Measurements from ENCODE around the gene ADGRD1.

ADGRD1 gene

DNA sequence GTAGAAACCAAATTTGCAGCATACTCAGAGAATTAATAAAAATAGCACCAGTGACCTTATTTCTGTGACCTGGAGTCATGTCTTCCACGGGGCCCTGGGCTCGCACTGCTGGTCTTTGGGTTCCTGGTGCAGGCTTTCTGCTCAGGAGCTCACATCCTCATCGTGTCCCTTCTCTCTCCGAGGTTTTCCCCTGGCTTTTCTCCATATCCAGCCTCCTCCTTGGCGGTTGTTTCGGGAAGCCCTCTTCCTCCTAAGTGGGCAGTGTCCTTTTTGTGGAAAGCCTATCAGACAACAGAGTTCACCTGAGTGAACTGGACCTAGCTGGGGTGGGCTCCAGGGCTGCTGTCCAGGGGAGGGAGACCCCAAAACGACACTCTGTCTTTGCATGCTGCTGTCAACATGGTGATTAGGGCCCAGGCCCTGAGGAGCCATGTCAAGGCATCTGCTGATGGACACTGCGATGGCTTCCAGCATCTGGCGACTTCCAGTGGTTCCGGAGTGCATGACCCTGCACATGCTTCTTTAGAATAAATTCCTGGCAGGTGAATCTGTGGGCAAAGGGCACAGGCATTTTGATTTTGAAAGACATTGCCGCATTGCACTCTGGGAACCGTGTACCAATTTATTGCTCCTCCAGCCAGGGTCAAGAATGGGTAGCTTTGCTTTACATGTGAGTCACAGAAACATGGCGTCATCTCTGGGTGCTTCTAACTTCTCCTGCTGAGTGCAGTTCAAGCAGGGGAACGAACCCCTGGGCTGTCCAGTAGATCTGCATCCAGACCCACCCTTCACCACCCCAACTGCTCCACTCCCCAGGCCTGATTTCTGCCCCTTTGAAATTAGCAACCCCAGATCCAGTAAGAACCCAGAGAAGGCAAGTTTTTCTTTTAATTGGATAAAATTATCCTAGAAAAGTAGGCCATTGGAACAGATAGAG lies 136.8 kb downstream of the ADGRD1 start:
- Histone ChIP-seq H3K4me3 (ENCODE audit: low read length in 2 of 2) (no peak overlapping the region), H2BK120ac (ENCODE audit: low read depth, low read length) (no peak overlapping the region), H2AK5ac (ENCODE audit: low read depth, low read length) (no peak overlapping the region), H3K4ac (ENCODE audit: low read length) (no peak overlapping the region), H3K4me2 (ENCODE audit: insufficient read depth, low read length, poor library complexity, severe bottlenecking) (no peak overlapping the region), H2BK5ac (ENCODE audit: low read length) (no peak overlapping the region), H3K14ac (ENCODE audit: low read length) (no peak overlapping the region), H2BK12ac (ENCODE audit: low read length) (no peak overlapping the region), H4K8ac (ENCODE audit: low read depth, low read length) (no peak overlapping the region), H3K79me1 (ENCODE audit: low read depth, low read length) (no peaks in the 10 kb centered on the region), H2AFZ (ENCODE audit: low read length) (no peak overlapping the region), H4K91ac (ENCODE audit: low read depth, low read length, poor library complexity) (no peak overlapping the region), H3K9ac (ENCODE audit: low read depth, low read length, poor library complexity) (no peak overlapping the region), H3K23ac (ENCODE audit: low read depth, low read length, poor library complexity) (no peak overlapping the region), H3K36me3 (replicated peaks in 1 of 2; ENCODE audit: control insufficient read depth in 2 of 2, insufficient read depth in 2 of 2, low read length in 2 of 2) (no peaks in the 10 kb centered on the region), H3K27ac (replicated peaks; ENCODE audit: low read length) (no peak overlapping the region), H3K9me3 (replicated peaks in 1 of 2; ENCODE audit: control insufficient read depth in 2 of 2, insufficient read depth in 1 of 2, low read depth in 1 of 2, low read length in 2 of 2) (no peaks in the 10 kb centered on the region), H2BK15ac (ENCODE audit: low read length) (no peak overlapping the region), H3K18ac (ENCODE audit: low read length) (no peak overlapping the region), H3K27me3 (ENCODE audit: control insufficient read depth in 3 of 3, insufficient read depth in 3 of 3, low read depth in 1 of 3, low read length in 3 of 3) (peaks cover 0 to 9% (median 0%) of the 10 kb centered on the region in 3 experiments), H3K4me1 (ENCODE audit: control insufficient read depth in 2 of 2, insufficient read depth in 1 of 2, low read depth in 1 of 2, low read length in 2 of 2) (no peaks in the 10 kb centered on the region)
- no peak for DNase-seq (ENCODE audit: low spot score)
- WGBS, 2 donors (ENCODE audit: extremely low coverage in 2 of 2, insufficient read length in 2 of 2, insufficient replicate concordance in 1 of 2): no CpG with 5 or more reads among the region's 14 CpGs

DNA sequence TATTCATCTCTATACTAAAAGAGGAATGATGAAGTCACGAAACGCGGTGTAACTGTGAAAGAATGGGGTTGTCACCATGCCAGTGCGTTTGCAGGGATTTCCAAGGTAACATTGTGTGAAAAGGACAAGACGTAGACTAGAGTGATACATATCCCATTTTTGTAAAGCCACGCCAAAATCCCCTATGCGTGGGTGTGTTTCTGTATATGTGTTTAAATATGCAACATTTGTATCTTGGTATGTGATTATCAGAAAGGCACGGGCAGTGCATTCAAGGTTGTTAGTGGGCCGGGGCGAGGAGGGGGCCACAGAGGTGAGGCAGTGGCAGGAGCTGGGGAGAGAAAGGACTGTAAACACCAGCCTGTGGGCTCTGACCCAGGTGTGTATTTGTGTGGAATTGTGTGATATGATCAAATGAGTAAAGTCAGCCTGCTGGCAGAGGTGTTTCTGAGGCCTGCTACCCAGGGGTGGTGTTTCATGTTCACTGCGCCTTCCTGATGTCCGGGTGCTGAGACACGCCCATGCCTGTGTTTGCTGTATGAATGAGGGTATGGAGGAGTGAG lies 137.8 kb downstream of the ADGRD1 start:
- H2AFZ ChIP-seq (ENCODE audit: low read length): no peak overlapping the region
- no peak overlapping the region for H3K4ac ChIP-seq (ENCODE audit: low read length)
- H2BK120ac ChIP-seq (ENCODE audit: low read depth, low read length): no peak overlapping the region
- no peak overlapping the region for H2BK5ac ChIP-seq (ENCODE audit: low read length)
- H3K4me2 ChIP-seq (ENCODE audit: insufficient read depth, low read length, poor library complexity, severe bottlenecking): no peak overlapping the region
- peak overlapping the region; percentile 83 for H3K18ac ChIP-seq (ENCODE audit: low read length)
- H2BK15ac ChIP-seq (ENCODE audit: low read length): peak overlapping the region; percentile 81
- H3K9me3 ChIP-seq (replicated peaks in 1 of 2; ENCODE audit: control insufficient read depth in 2 of 2, insufficient read depth in 1 of 2, low read depth in 1 of 2, low read length in 2 of 2): no peaks in the 10 kb centered on the region
- no peak overlapping the region for H3K14ac ChIP-seq (ENCODE audit: low read length)
- H3K23ac ChIP-seq (ENCODE audit: low read depth, low read length, poor library complexity): no peak overlapping the region
- H4K91ac ChIP-seq (ENCODE audit: low read depth, low read length, poor library complexity): no peak overlapping the region
- no peak overlapping the region for H3K27ac ChIP-seq (replicated peaks; ENCODE audit: low read length)
- WGBS, 2 donors (ENCODE audit: extremely low coverage in 2 of 2, insufficient read length in 2 of 2, insufficient replicate concordance in 1 of 2): no CpG with 5 or more reads among the region's 13 CpGs
- H3K4me3 ChIP-seq (ENCODE audit: low read length in 2 of 2): no peak overlapping the region
- no peak overlapping the region for H2BK12ac ChIP-seq (ENCODE audit: low read length)
- no peaks in the 10 kb centered on the region for H3K79me1 ChIP-seq (ENCODE audit: low read depth, low read length)
- no peak overlapping the region for H4K8ac ChIP-seq (ENCODE audit: low read depth, low read length)
- H3K9ac ChIP-seq (ENCODE audit: low read depth, low read length, poor library complexity): no peak overlapping the region
- no peak for DNase-seq (ENCODE audit: low spot score)
- H3K27me3 ChIP-seq (ENCODE audit: control insufficient read depth in 3 of 3, insufficient read depth in 3 of 3, low read depth in 1 of 3, low read length in 3 of 3): peaks cover 0 to 9% (median 0%) of the 10 kb centered on the region in 3 experiments
- no peaks in the 10 kb centered on the region for H3K36me3 ChIP-seq (replicated peaks in 1 of 2; ENCODE audit: control insufficient read depth in 2 of 2, insufficient read depth in 2 of 2, low read length in 2 of 2)
- no peaks in the 10 kb centered on the region for H3K4me1 ChIP-seq (ENCODE audit: control insufficient read depth in 2 of 2, insufficient read depth in 1 of 2, low read depth in 1 of 2, low read length in 2 of 2)
- no peak overlapping the region for H2AK5ac ChIP-seq (ENCODE audit: low read depth, low read length)

- Histone ChIP-seq H3K79me1 (ENCODE audit: low read depth, low read length) (no peaks in the 10 kb centered on the region), H3K23ac (ENCODE audit: low read depth, low read length, poor library complexity) (peak overlapping the region; percentile 89), H3K9ac (ENCODE audit: low read depth, low read length, poor library complexity) (no peak overlapping the region), H3K18ac (ENCODE audit: low read length) (peak overlapping the region; percentile 83), H4K91ac (ENCODE audit: low read depth, low read length, poor library complexity) (no peak overlapping the region), H3K36me3 (replicated peaks in 1 of 2; ENCODE audit: control insufficient read depth in 2 of 2, insufficient read depth in 2 of 2, low read length in 2 of 2) (no peaks in the 10 kb centered on the region), H3K4me2 (ENCODE audit: insufficient read depth, low read length, poor library complexity, severe bottlenecking) (no peak overlapping the region), H3K4me3 (ENCODE audit: low read length in 2 of 2) (no peak overlapping the region), H2BK15ac (ENCODE audit: low read length) (peak overlapping the region; percentile 81), H3K4me1 (ENCODE audit: control insufficient read depth in 2 of 2, insufficient read depth in 1 of 2, low read depth in 1 of 2, low read length in 2 of 2) (no peaks in the 10 kb centered on the region), H3K27me3 (ENCODE audit: control insufficient read depth in 3 of 3, insufficient read depth in 3 of 3, low read depth in 1 of 3, low read length in 3 of 3) (peaks cover 0 to 10% (median 0%) of the 10 kb centered on the region in 3 experiments), H2AFZ (ENCODE audit: low read length) (no peak overlapping the region), H4K8ac (ENCODE audit: low read depth, low read length) (no peak overlapping the region), H3K4ac (ENCODE audit: low read length) (no peak overlapping the region), H2BK5ac (ENCODE audit: low read length) (no peak overlapping the region), H3K27ac (replicated peaks; ENCODE audit: low read length) (no peak overlapping the region), H2BK120ac (ENCODE audit: low read depth, low read length) (no peak overlapping the region), H3K14ac (ENCODE audit: low read length) (peak overlapping the region; percentile 27), H3K9me3 (replicated peaks in 1 of 2; ENCODE audit: control insufficient read depth in 2 of 2, insufficient read depth in 1 of 2, low read depth in 1 of 2, low read length in 2 of 2) (no peaks in the 10 kb centered on the region), H2AK5ac (ENCODE audit: low read depth, low read length) (peak overlapping the region; percentile 75), H2BK12ac (ENCODE audit: low read length) (no peak overlapping the region)
- DNase-seq (ENCODE audit: low spot score): no peak
- no CpG with 5 or more reads among the region's 18 CpGs for WGBS, 2 donors (ENCODE audit: extremely low coverage in 2 of 2, insufficient read length in 2 of 2, insufficient replicate concordance in 1 of 2)
These were observed 138.4 kb downstream of the ADGRD1 start for GRCh38 chr12:131091976-131092691.

All from neuronal stem cell (in vitro differentiated cells).